ENCODE results near the gene HNRNPAB.

The HNRNPAB gene

GRCh38 chr5:178206166-178207101 lies 2.1 kb downstream of the HNRNPAB start:
- Histone ChIP-seq H3K79me2 (peaks cover 11% of the 10 kb centered on the region), H3K9me3 (ENCODE audit: control insufficient read depth, low read length) (no peaks in the 10 kb centered on the region), H3K27me3 (ENCODE audit: control insufficient read depth, insufficient read depth, low read length) (no peaks in the 10 kb centered on the region), H3K27ac (peak overlapping the region; percentile 50), H3K4me3 (ENCODE audit: low read depth, low read length) (peak overlapping the region; percentile 58), H3K9ac (no peak overlapping the region), H3K4me1 (peaks cover 17% of the 10 kb centered on the region), H2AFZ (no peak overlapping the region), H3K36me3 (ENCODE audit: control insufficient read depth, insufficient read depth, low read length) (no peaks in the 10 kb centered on the region), H3K4me2 (ENCODE audit: low read length) (peak overlapping the region; percentile 68)
- no peak for TF ChIP-seq CTCF (IDR thresholded peaks at IDR 0.05)

GRCh38 chr5:178207183-178207916 lies 3.0 kb downstream of the HNRNPAB start:
- Histone ChIP-seq H3K9ac (no peak overlapping the region), H3K4me3 (ENCODE audit: low read depth, low read length) (peak overlapping the region; percentile 23)

GRCh38 chr5:178207917-178208280 lies 3.6 kb downstream of the HNRNPAB start:
- Histone ChIP-seq H2AFZ (no peak overlapping the region), H3K36me3 (ENCODE audit: control insufficient read depth, insufficient read depth, low read length) (no peaks in the 10 kb centered on the region), H3K4me3 (ENCODE audit: low read depth, low read length) (no peak overlapping the region), H3K9ac (no peak overlapping the region), H3K9me3 (ENCODE audit: control insufficient read depth, low read length) (no peaks in the 10 kb centered on the region), H3K79me2 (peaks cover 11% of the 10 kb centered on the region), H3K4me1 (peaks cover 17% of the 10 kb centered on the region), H3K4me2 (ENCODE audit: low read length) (no peak overlapping the region), H3K27ac (no peak overlapping the region), H3K27me3 (ENCODE audit: control insufficient read depth, insufficient read depth, low read length) (no peaks in the 10 kb centered on the region)
- TF ChIP-seq CTCF (IDR thresholded peaks at IDR 0.05), result no peak

More at GRCh38 chr5:178207183-178207916, 3.0 kb downstream of the HNRNPAB start:
- Histone ChIP-seq H3K36me3 (ENCODE audit: control insufficient read depth, insufficient read depth, low read length) (no peaks in the 10 kb centered on the region), H3K79me2 (peaks cover 11% of the 10 kb centered on the region), H3K27ac (peak overlapping the region; percentile 50), H3K4me2 (ENCODE audit: low read length) (peak overlapping the region; percentile 22), H2AFZ (no peak overlapping the region), H3K9me3 (ENCODE audit: control insufficient read depth, low read length) (no peaks in the 10 kb centered on the region), H3K27me3 (ENCODE audit: control insufficient read depth, insufficient read depth, low read length) (no peaks in the 10 kb centered on the region), H3K4me1 (peaks cover 17% of the 10 kb centered on the region)
- TF ChIP-seq CTCF (IDR thresholded peaks at IDR 0.05), result no peak

- Histone ChIP-seq H3K36me3 (ENCODE audit: control insufficient read depth, insufficient read depth, low read length) (no peaks in the 10 kb centered on the region), H3K4me3 (ENCODE audit: low read depth, low read length) (no peak overlapping the region), H2AFZ (no peak overlapping the region), H3K27me3 (ENCODE audit: control insufficient read depth, insufficient read depth, low read length) (no peaks in the 10 kb centered on the region), H3K9ac (no peak overlapping the region), H3K4me2 (ENCODE audit: low read length) (no peak overlapping the region), H3K9me3 (ENCODE audit: control insufficient read depth, low read length) (no peaks in the 10 kb centered on the region), H3K27ac (no peak overlapping the region), H3K4me1 (peaks cover 17% of the 10 kb centered on the region), H3K79me2 (peaks cover 11% of the 10 kb centered on the region)
- TF ChIP-seq CTCF (IDR thresholded peaks at IDR 0.05), result no peak
Measured at GRCh38 chr5:178208540-178209227, 4.4 kb downstream of the HNRNPAB start.
